Epithelial cell of esophagus (primary cell): ENCODE data around the gene ZNF280A.

Experiments
- DNase-seq: peaks from one replicate; pipeline ENCODE4 v3.0.0; 2010; ENCODE audit warnings: low read depth
- H3K4me3 ChIP-seq: 2 replicates; pipeline ENCODE4 v1.5.1; 2011; ENCODE audit warnings: mild to moderate bottlenecking, low read length, control low read depth
- CTCF ChIP-seq: IDR thresholded peaks from 2 replicates; pipeline ENCODE4 v1.5.1; 2011; ENCODE audit warnings: low read depth, mild to moderate bottlenecking, low read length, control low read depth, inconsistent platforms; ENCODE audit not compliant: insufficient read depth; ENCODE audit errors: missing control alignments

ZNF280A gene

GRCh38 chr22:22487059-22487458, 33.0 kb downstream of the ZNF280A start:
- no peak for DNase-seq
- no peak for TF ChIP-seq CTCF
- H3K4me3 ChIP-seq, result no peak overlapping the region

GRCh38 chr22:22486132-22486899, 33.8 kb downstream of the ZNF280A start:
- H3K4me3 ChIP-seq, result no peak overlapping the region
- DNase-seq, result no peak
- TF ChIP-seq CTCF, result no peak

- TF ChIP-seq CTCF, result no peak
- no peak overlapping the region for H3K4me3 ChIP-seq
- no peak for DNase-seq
Observed at GRCh38 chr22:22485524-22485923, 34.5 kb downstream of the ZNF280A start.

- no peak overlapping the region for H3K4me3 ChIP-seq
- no peak for TF ChIP-seq CTCF
- DNase-seq, result no peak
Observed at GRCh38 chr22:22484023-22484422, 36.0 kb downstream of the ZNF280A start.

- no peak overlapping the region for H3K4me3 ChIP-seq
Observed at GRCh38 chr22:22480940-22481339, 39.1 kb downstream of the ZNF280A start.

GRCh38 chr22:22479999-22480532, 40.0 kb downstream of the ZNF280A start:
- TF ChIP-seq CTCF, result no peak
- no peak for DNase-seq
- no peak overlapping the region for H3K4me3 ChIP-seq

More at GRCh38 chr22:22480940-22481339, 39.1 kb downstream of the ZNF280A start:
- DNase-seq, result no peak
- TF ChIP-seq CTCF, result no peak

- no peak for TF ChIP-seq CTCF
Observed at GRCh38 chr22:22479116-22479515, 41.0 kb downstream of the ZNF280A start.

More at GRCh38 chr22:22479116-22479515, 41.0 kb downstream of the ZNF280A start:
- DNase-seq, result no peak
- H3K4me3 ChIP-seq, result no peak overlapping the region
